CD4-positive, alpha-beta memory T cell (primary cell): ENCODE data around the gene GOLGA6A. TPM values are rescaled to one million over a fixed set of nuclear protein-coding genes. Genes with fewer than 3 reads are reported as not detected.

Experiments
- CTCF ChIA-PET: fragments of 350-600 bp; sonication (Branson Sonifier 250); formaldehyde crosslinking; loops from one replicate; lab custom pipeline; 2021; ENCODE audit warnings: inconsistent platforms; ENCODE audit not compliant: partially characterized antibody; lab: Charles Lee
- POLR2A ChIA-PET: fragments of 350-600 bp; sonication (Branson Sonifier 250); formaldehyde crosslinking; loops from one replicate; lab custom pipeline; 2021; ENCODE audit not compliant: partially characterized antibody; lab: Charles Lee
- DNase-seq, 5 donors: peaks; one replicate each; pipeline versions ENCODE4 v3.0.0 to v3.0.0-alpha.2; 2020 to 2022; ENCODE audit warnings: mixed read lengths in 1 of 5
- H3K27ac ChIP-seq: one replicate; pipeline ENCODE4 v1.7.0; 2013; ENCODE audit warnings: low read depth, low read length
- H3K27me3 ChIP-seq: 2 replicates; pipeline ENCODE4 v1.7.0; 2013; ENCODE audit warnings: mild to moderate bottlenecking, low read length, moderate library complexity; ENCODE audit not compliant: insufficient read depth
- H3K36me3 ChIP-seq: 2 replicates; pipeline ENCODE4 v1.7.0; 2013; ENCODE audit warnings: mild to moderate bottlenecking, low read length, moderate library complexity; ENCODE audit not compliant: insufficient read depth
- H3K4me1 ChIP-seq: 2 replicates; pipeline ENCODE4 v1.7.0; 2013; ENCODE audit warnings: mild to moderate bottlenecking, low read length, moderate library complexity; ENCODE audit not compliant: insufficient read depth
- H3K4me3 ChIP-seq, 2 donors: one replicate each; pipeline ENCODE4 v1.7.0; 2013; ENCODE audit warnings: low read length in 2 of 2, mild to moderate bottlenecking in 1 of 2
- H3K9me3 ChIP-seq, 2 donors: one replicate each; pipeline ENCODE4 v1.7.0; 2013; ENCODE audit warnings: low read length in 2 of 2, control low read depth in 1 of 2; ENCODE audit not compliant: control insufficient read depth in 1 of 2
- H3K27ac Mint-ChIP-seq, 7 donors: one replicate each; pipeline ENCODE4 v1.8.0; 2020 to 2021; ENCODE audit warnings: mixed read lengths in 7 of 7, mild to moderate bottlenecking in 6 of 7, inconsistent platforms in 3 of 7, moderate library complexity in 3 of 7
- H3K27me3 Mint-ChIP-seq, 2 donors: one replicate each; pipeline ENCODE4 v1.8.0; 2020 to 2021; ENCODE audit warnings: mixed read lengths in 2 of 2
- H3K36me3 Mint-ChIP-seq, 2 donors: one replicate each; pipeline ENCODE4 v1.8.0; 2020 to 2021; ENCODE audit warnings: mixed read lengths in 2 of 2, inconsistent platforms in 1 of 2, mild to moderate bottlenecking in 1 of 2
- H3K4me1 Mint-ChIP-seq, 4 donors: one replicate each; pipeline ENCODE4 v1.8.0; 2020 to 2021; ENCODE audit warnings: mixed read lengths in 4 of 4, mild to moderate bottlenecking in 1 of 4
- H3K4me3 Mint-ChIP-seq, 8 donors: one replicate each; pipeline ENCODE4 v1.8.0; 2020 to 2021; ENCODE audit warnings: mixed read lengths in 8 of 8, mild to moderate bottlenecking in 7 of 8, moderate library complexity in 6 of 8, inconsistent platforms in 3 of 8
- H3K9me3 Mint-ChIP-seq, 8 donors: one replicate each; pipeline ENCODE4 v1.8.0; 2020 to 2021; ENCODE audit warnings: mixed read lengths in 8 of 8, mild to moderate bottlenecking in 5 of 8, inconsistent platforms in 3 of 8, moderate library complexity in 1 of 8
- intact Hi-C: fragments of 100-400 bp; cut with micrococcal nuclease; formaldehyde crosslinking; loops from one replicate; pipeline ENCODE4 v1.15.1; 2023
- polyA plus RNA-seq, 2 donors: library from polyadenylated mRNA; unstranded; fragments of 300-500 nt; fragmentation: Illumina TruSeq; gene quantifications; one replicate each; pipeline ENCODE4 v1.2.3, GENCODE V29; 2021
- total RNA-seq, 2 experiments: library from RNA; stranded (reverse); gene quantifications; one replicate each; pipeline ENCODE4 v1.2.3, GENCODE V29; 2021

GOLGA6A gene
- total and polyA plus RNA-seq, 4 experiments from 2014 or later: 0.17 to 0.20 TPM; not detected in 2

- Histone ChIP-seq H3K27me3 (no peaks in the 10 kb centered on the region), H3K4me1 (no peaks in the 10 kb centered on the region), H3K27ac (no peak overlapping the region), H3K36me3 (peaks cover 23% of the 10 kb centered on the region), H3K9me3 (no peaks in the 10 kb centered on the region), H3K4me3 (no peak overlapping the region)
- Mint-ChIP-seq H3K4me1 (peaks cover 0 to 1% (median 0%) of the 10 kb centered on the region in 4 donors), H3K4me3 (no peak overlapping the region), H3K36me3 (peaks cover 27 to 59% of the 10 kb centered on the region in 2 donors), H3K27me3 (no peaks in the 10 kb centered on the region), H3K27ac (peak overlapping the region in 2 of 7 donors; percentile 3 to 32), H3K9me3 (peaks cover 0 to 2% (median 0%) of the 10 kb centered on the region in 8 donors)
- ChIA-PET POLR2A (interaction anchor here (0.9 to 1.3 kb wide), 2 partner anchors 9 to 10 kb away, joined by 3 read pairs; no protein-coding TSS in a partner anchor), CTCF (interaction anchor here (0.8 to 5.0 kb wide), 7 partner anchors 8 to 76 kb away, joined by 3 to 39 read pairs (median 3); no protein-coding TSS in a partner anchor)
- intact Hi-C loops: no loop called here
- DNase-seq: no peak
Observed at GRCh38 chr15:74040109-74040850, 42.1 kb downstream of the GOLGA6A start.

- no peak overlapping the region for H3K4me3 ChIP-seq
- no peak overlapping the region for H3K4me3 Mint-ChIP-seq
- no peaks in the 10 kb centered on the region for H3K27me3 ChIP-seq
- peaks cover 0 to 2% (median 0%) of the 10 kb centered on the region in 8 donors for H3K9me3 Mint-ChIP-seq
- intact Hi-C loops: no loop called here
- H3K27ac ChIP-seq: no peak overlapping the region
- H3K36me3 Mint-ChIP-seq: peaks cover 34 to 65% of the 10 kb centered on the region in 2 donors
- no peaks in the 10 kb centered on the region for H3K9me3 ChIP-seq
- CTCF ChIA-PET: interaction anchor here (1.3 to 5.0 kb wide), 4 partner anchors 9 to 75 kb away, joined by 3 to 39 read pairs (median 4); no protein-coding TSS in a partner anchor
- peak overlapping the region in 2 of 7 donors; percentile 25 to 63 for H3K27ac Mint-ChIP-seq
- H3K27me3 Mint-ChIP-seq: no peaks in the 10 kb centered on the region
- peaks cover 28% of the 10 kb centered on the region for H3K36me3 ChIP-seq
- POLR2A ChIA-PET: interaction anchor here (1.3 kb wide), 1 partner anchor 9 kb away, joined by 3 read pairs; no protein-coding TSS in a partner anchor
- H3K4me1 ChIP-seq: no peaks in the 10 kb centered on the region
- no peak for DNase-seq
- peaks cover 0 to 1% (median 0%) of the 10 kb centered on the region in 4 donors for H3K4me1 Mint-ChIP-seq
Observed at GRCh38 chr15:74039656-74040010, 42.7 kb downstream of the GOLGA6A start.

- Histone ChIP-seq H3K27ac (no peak overlapping the region), H3K36me3 (peaks cover 34% of the 10 kb centered on the region), H3K4me3 (no peak overlapping the region), H3K4me1 (no peaks in the 10 kb centered on the region), H3K27me3 (no peaks in the 10 kb centered on the region), H3K9me3 (no peaks in the 10 kb centered on the region)
- H3K4me1 Mint-ChIP-seq: peaks cover 0 to 1% (median 0%) of the 10 kb centered on the region in 4 donors
- ChIA-PET CTCF (interaction anchor here (1.4 to 5.0 kb wide), 5 partner anchors 9 to 88 kb away, joined by 3 to 39 read pairs (median 4); no protein-coding TSS in a partner anchor), POLR2A (interaction anchor here (1.3 kb wide), 1 partner anchor 10 kb away, joined by 3 read pairs; no protein-coding TSS in a partner anchor)
- H3K27ac Mint-ChIP-seq: peak overlapping the region in 3 of 7 donors; percentile 17 to 25 (median 24)
- no peak for DNase-seq
- no peak overlapping the region for H3K4me3 Mint-ChIP-seq
- no peaks in the 10 kb centered on the region for H3K27me3 Mint-ChIP-seq
- intact Hi-C loops: no loop called here
- H3K9me3 Mint-ChIP-seq: peaks cover 0 to 2% (median 0%) of the 10 kb centered on the region in 8 donors
- H3K36me3 Mint-ChIP-seq: peaks cover 40 to 72% of the 10 kb centered on the region in 2 donors
Observed at GRCh38 chr15:74038707-74039655, 43.4 kb downstream of the GOLGA6A start.

- no peaks in the 10 kb centered on the region for H3K4me1 Mint-ChIP-seq
- no peak overlapping the region for H3K4me3 Mint-ChIP-seq
- H3K27ac Mint-ChIP-seq: peak overlapping the region in 4 of 7 donors; percentile 41 to 76 (median 57)
- ChIA-PET POLR2A (interaction anchor here (1.0 to 1.1 kb wide), 2 partner anchors 10 to 64 kb away, joined by 3 to 4 read pairs; no protein-coding TSS in a partner anchor), CTCF (interaction anchor here (1.2 to 5.0 kb wide), 6 partner anchors 11 to 86 kb away, joined by 3 to 39 read pairs (median 10); no protein-coding TSS in a partner anchor)
- DNase-seq: no peak
- intact Hi-C loops: no loop called here
- no peaks in the 10 kb centered on the region for H3K9me3 Mint-ChIP-seq
- H3K36me3 Mint-ChIP-seq: peaks cover 35 to 73% of the 10 kb centered on the region in 2 donors
- Histone ChIP-seq H3K27ac (no peak overlapping the region), H3K36me3 (peaks cover 46% of the 10 kb centered on the region), H3K27me3 (no peaks in the 10 kb centered on the region), H3K9me3 (no peaks in the 10 kb centered on the region), H3K4me3 (no peak overlapping the region), H3K4me1 (no peaks in the 10 kb centered on the region)
- no peaks in the 10 kb centered on the region for H3K27me3 Mint-ChIP-seq
Observed at GRCh38 chr15:74037171-74038117, 44.9 kb downstream of the GOLGA6A start.

GRCh38 chr15:74036271-74037170, 45.8 kb downstream of the GOLGA6A start:
- Mint-ChIP-seq H3K4me1 (no peaks in the 10 kb centered on the region), H3K27me3 (no peaks in the 10 kb centered on the region), H3K27ac (peak overlapping the region in 2 of 7 donors; percentile 38 to 64), H3K36me3 (peaks cover 42 to 73% of the 10 kb centered on the region in 2 donors), H3K4me3 (no peak overlapping the region), H3K9me3 (no peaks in the 10 kb centered on the region)
- ChIA-PET POLR2A (interaction anchor here (1.0 kb wide), 1 partner anchor 64 kb away, joined by 3 read pairs; no protein-coding TSS in a partner anchor), CTCF (interaction anchor here (1.2 to 5.0 kb wide), 5 partner anchors 12 to 66 kb away, joined by 3 to 39 read pairs (median 14); no protein-coding TSS in a partner anchor)
- no peaks in the 10 kb centered on the region for H3K9me3 ChIP-seq
- H3K4me1 ChIP-seq: no peaks in the 10 kb centered on the region
- no peak for DNase-seq
- H3K4me3 ChIP-seq: no peak overlapping the region
- intact Hi-C loops: no loop called here
- no peak overlapping the region for H3K27ac ChIP-seq
- peaks cover 40% of the 10 kb centered on the region for H3K36me3 ChIP-seq
- H3K27me3 ChIP-seq: no peaks in the 10 kb centered on the region
